Measurements from ENCODE around the gene ZNF182. TPM values are rescaled to one million over a fixed set of nuclear protein-coding genes. Genes with fewer than 3 reads are reported as not detected.
A peak's percentile ranks its signal among the peaks of the same experiment; 100 is the strongest.
"Not testable (repeated sequence)": the region's sequence is repeated elsewhere in the genome, so short reads cannot be mapped to it uniquely, and the experiment has no call there.

ZNF182 gene
- polyA plus RNA-seq, 3 donors = 0.24 to 2.7 (median 0.99) TPM

DNA sequence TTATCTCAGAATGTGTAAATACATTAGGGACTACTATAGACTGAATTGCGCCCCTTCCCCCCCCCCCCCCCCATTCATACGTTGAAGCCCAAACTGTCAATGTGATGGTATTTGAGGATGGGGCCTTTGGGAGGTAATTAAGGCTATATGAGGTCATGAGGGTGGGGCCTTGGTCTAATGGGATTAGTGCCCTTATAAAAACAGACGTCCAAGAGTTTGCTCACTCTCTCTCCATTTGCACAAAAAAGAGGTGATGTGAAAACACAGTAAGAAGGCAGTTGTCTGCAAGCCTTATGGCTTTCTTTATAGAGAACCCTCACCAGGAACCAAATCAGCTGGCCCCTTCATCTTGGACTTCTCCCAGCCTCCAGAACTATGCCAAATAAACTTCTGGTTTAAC, 18.3 kb upstream of the ZNF182 start:
- no peaks in the 10 kb centered on the region for H3K79me2 ChIP-seq (ENCODE audit: insufficient read depth, low read length)
- H3K27me3 ChIP-seq (ENCODE audit: control insufficient read depth in 2 of 2, insufficient read depth in 2 of 2, low read length in 2 of 2) = no peaks in the 10 kb centered on the region
- H4K20me1 ChIP-seq (ENCODE audit: insufficient read depth, low read length) = no peaks in the 10 kb centered on the region
- peak overlapping the region in 1 of 3 experiments; percentile 83 for H3K4me3 ChIP-seq (replicated peaks in 1 of 3; ENCODE audit: low read depth in 2 of 3, low read length in 3 of 3)
- H3K4me1 ChIP-seq (ENCODE audit: control insufficient read depth in 1 of 2, insufficient read depth in 2 of 2, low read length in 2 of 2) = peaks cover 19% of the 10 kb centered on the region in 2 donors
- Mint-ChIP-seq H3K4me3 (no peak overlapping the region), H3K4me1 (peaks cover 15% of the 10 kb centered on the region), H3K27ac (no peak overlapping the region), H3K27me3 (ENCODE audit: low read depth in 3 of 3) (peaks cover 0 to 2% (median 0%) of the 10 kb centered on the region in 3 donors), H3K9me3 (peaks cover 0 to 8% (median 2%) of the 10 kb centered on the region in 7 donors), H3K36me3 (no peaks in the 10 kb centered on the region)
- H3K36me3 ChIP-seq (replicated peaks in 1 of 2; ENCODE audit: control insufficient read depth in 1 of 2, insufficient read depth in 2 of 2, low read length in 2 of 2) = no peaks in the 10 kb centered on the region
- no peak for DNase-seq
- H3K9me3 ChIP-seq (replicated peaks in 1 of 2; ENCODE audit: control insufficient read depth in 1 of 2, insufficient read depth in 1 of 2, low read length in 2 of 2) = no peaks in the 10 kb centered on the region
- H3K4me2 ChIP-seq (replicated peaks; ENCODE audit: extremely low read depth, low read length, poor library complexity, severe bottlenecking) = peak overlapping the region; percentile 52
- H2AFZ ChIP-seq (ENCODE audit: insufficient read depth, low read depth, low read length, poor library complexity, severe bottlenecking) = no peak overlapping the region
- no CpG with 5 or more reads among the region's 3 CpGs for WGBS (ENCODE audit: insufficient coverage)
- TF ChIP-seq CTCF (IDR thresholded peaks at IDR 0.05) = no peak
- no peak overlapping the region for H3K9ac ChIP-seq (ENCODE audit: insufficient read depth, low read length, poor library complexity, severe bottlenecking)
- intact Hi-C loops (cut with micrococcal nuclease) = loop anchor here (5.0 kb wide), 2 partner anchors 185 to 460 kb away; partner anchors contain the start of genes ARAF (in 1 of the 2) and ZNF81 (in 1 of the 2)
- no peak overlapping the region for H3K27ac ChIP-seq (ENCODE audit: low read depth in 1 of 2, low read length in 2 of 2)

DNA sequence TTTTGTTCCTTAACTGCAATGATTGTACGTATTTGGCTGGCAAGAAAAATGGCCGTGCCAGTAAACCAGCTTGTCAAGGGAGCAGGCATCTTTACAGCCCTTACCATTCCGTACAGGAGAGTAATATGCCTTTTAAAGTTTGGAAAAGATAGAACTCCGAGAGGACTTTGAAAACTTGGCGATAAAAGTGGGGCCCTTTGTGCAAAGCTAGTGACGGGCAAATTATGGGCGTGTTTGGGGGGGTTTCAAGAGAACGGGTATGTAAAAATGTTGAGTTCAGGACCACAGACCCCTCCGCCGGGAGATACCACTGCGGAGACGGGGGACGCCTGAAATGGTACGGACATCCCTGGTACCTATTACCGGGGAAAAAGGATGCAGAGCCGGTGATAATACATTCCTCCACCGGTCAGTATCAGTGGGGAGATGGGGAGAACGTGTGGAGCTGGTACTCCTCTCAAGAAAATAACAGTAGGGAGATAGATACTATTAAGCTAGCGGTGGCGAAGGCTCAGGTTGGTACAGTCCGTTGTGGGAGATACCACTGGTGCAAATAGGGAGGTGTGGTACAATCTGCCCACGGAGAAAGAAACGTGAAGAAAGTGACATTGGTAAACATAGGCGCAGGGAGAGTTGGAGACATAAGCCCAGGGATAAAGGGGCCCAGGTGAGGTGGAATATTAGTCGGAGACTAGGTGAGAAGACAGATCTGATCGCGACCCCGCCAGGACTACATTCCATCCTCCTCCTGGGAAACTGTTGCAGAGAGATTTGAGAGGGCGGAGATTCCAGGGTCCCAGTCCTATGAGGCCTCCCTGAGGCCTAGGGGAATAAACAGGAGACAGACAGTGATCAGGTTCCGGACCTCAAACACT, 17.5 kb upstream of the ZNF182 start:
- H3K27me3 ChIP-seq (ENCODE audit: control insufficient read depth in 2 of 2, insufficient read depth in 2 of 2, low read length in 2 of 2) = no peaks in the 10 kb centered on the region
- peak overlapping the region; percentile 66 to 94 for H3K27ac ChIP-seq (ENCODE audit: low read depth in 1 of 2, low read length in 2 of 2)
- Mint-ChIP-seq H3K27ac (peak overlapping the region; percentile 91 to 99 (median 96)), H3K27me3 (ENCODE audit: low read depth in 3 of 3) (peaks cover 0 to 2% (median 0%) of the 10 kb centered on the region in 3 donors), H3K36me3 (no peaks in the 10 kb centered on the region), H3K9me3 (peaks cover 0 to 8% (median 4%) of the 10 kb centered on the region in 7 donors), H3K4me1 (peaks cover 11% of the 10 kb centered on the region), H3K4me3 (peak overlapping the region; percentile 82 to 91)
- no peaks in the 10 kb centered on the region for H3K9me3 ChIP-seq (replicated peaks in 1 of 2; ENCODE audit: control insufficient read depth in 1 of 2, insufficient read depth in 1 of 2, low read length in 2 of 2)
- no peak for TF ChIP-seq CTCF (IDR thresholded peaks at IDR 0.05)
- H2AFZ ChIP-seq (ENCODE audit: insufficient read depth, low read depth, low read length, poor library complexity, severe bottlenecking) = peak overlapping the region; percentile 85
- peaks cover 15 to 16% of the 10 kb centered on the region in 2 donors for H3K4me1 ChIP-seq (ENCODE audit: control insufficient read depth in 1 of 2, insufficient read depth in 2 of 2, low read length in 2 of 2)
- peak overlapping the region; percentile 52 for H3K4me2 ChIP-seq (replicated peaks; ENCODE audit: extremely low read depth, low read length, poor library complexity, severe bottlenecking)
- peak; percentile 53 to 79 (median 72) for DNase-seq
- WGBS (ENCODE audit: insufficient coverage) = 0% methylated on average over 7 of the region's 30 CpGs
- no peaks in the 10 kb centered on the region for H3K79me2 ChIP-seq (ENCODE audit: insufficient read depth, low read length)
- H3K9ac ChIP-seq (ENCODE audit: insufficient read depth, low read length, poor library complexity, severe bottlenecking) = peak overlapping the region; percentile 75
- intact Hi-C loops (cut with micrococcal nuclease) = loop anchor here (5.0 kb wide), 2 partner anchors 184 to 459 kb away; partner anchors contain the start of genes ARAF (in 1 of the 2) and ZNF81 (in 1 of the 2)
- H3K4me3 ChIP-seq (replicated peaks in 1 of 3; ENCODE audit: low read depth in 2 of 3, low read length in 3 of 3) = peak overlapping the region; percentile 80 to 85 (median 83)
- no peaks in the 10 kb centered on the region for H3K36me3 ChIP-seq (replicated peaks in 1 of 2; ENCODE audit: control insufficient read depth in 1 of 2, insufficient read depth in 2 of 2, low read length in 2 of 2)
- no peaks in the 10 kb centered on the region for H4K20me1 ChIP-seq (ENCODE audit: insufficient read depth, low read length)

DNA sequence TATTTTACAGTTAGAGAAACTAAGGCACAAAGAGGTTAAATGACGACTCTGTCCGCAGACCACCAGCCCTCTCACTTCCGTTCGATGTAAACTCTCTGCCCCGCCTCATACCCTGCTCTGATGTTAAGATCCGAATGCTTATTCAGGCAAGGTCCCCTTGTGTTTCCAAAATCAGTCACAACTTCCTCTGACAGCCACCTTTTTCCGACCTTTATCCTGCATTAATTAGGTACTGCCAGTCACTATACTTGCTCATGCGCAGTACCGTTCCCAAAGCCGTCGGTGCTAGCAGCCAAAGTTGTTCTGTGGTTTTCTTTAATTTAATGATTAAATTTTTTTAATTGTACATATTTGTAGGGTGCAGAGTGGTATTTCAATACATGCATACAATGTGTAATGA, 16.7 kb upstream of the ZNF182 start:
- peaks cover 13% of the 10 kb centered on the region in 2 donors for H3K4me1 ChIP-seq (ENCODE audit: control insufficient read depth in 1 of 2, insufficient read depth in 2 of 2, low read length in 2 of 2)
- H3K27me3 ChIP-seq (ENCODE audit: control insufficient read depth in 2 of 2, insufficient read depth in 2 of 2, low read length in 2 of 2); H3K27ac Mint-ChIP-seq; H3K27me3 Mint-ChIP-seq (ENCODE audit: low read depth in 3 of 3); H4K20me1 ChIP-seq (ENCODE audit: insufficient read depth, low read length); H3K36me3 Mint-ChIP-seq; H3K9me3 ChIP-seq (replicated peaks in 1 of 2; ENCODE audit: control insufficient read depth in 1 of 2, insufficient read depth in 1 of 2, low read length in 2 of 2); H3K9ac ChIP-seq (ENCODE audit: insufficient read depth, low read length, poor library complexity, severe bottlenecking); H3K4me1 Mint-ChIP-seq; DNase-seq; H3K9me3 Mint-ChIP-seq; H3K36me3 ChIP-seq (replicated peaks in 1 of 2; ENCODE audit: control insufficient read depth in 1 of 2, insufficient read depth in 2 of 2, low read length in 2 of 2); H3K79me2 ChIP-seq (ENCODE audit: insufficient read depth, low read length): not testable (repeated sequence)
- peak overlapping the region in 1 of 2 donors; percentile 94 for H3K27ac ChIP-seq (ENCODE audit: low read depth in 1 of 2, low read length in 2 of 2)
- intact Hi-C loops (cut with micrococcal nuclease) = loop anchor here (5.0 kb wide), 2 partner anchors 183 to 458 kb away; partner anchors contain the start of genes ARAF (in 1 of the 2) and ZNF81 (in 1 of the 2)
- H3K4me3 Mint-ChIP-seq = peak overlapping the region; percentile 65 to 91
- peak overlapping the region; percentile 85 for H2AFZ ChIP-seq (ENCODE audit: insufficient read depth, low read depth, low read length, poor library complexity, severe bottlenecking)
- peak overlapping the region; percentile 80 to 85 (median 83) for H3K4me3 ChIP-seq (replicated peaks in 1 of 3; ENCODE audit: low read depth in 2 of 3, low read length in 3 of 3)
- WGBS (ENCODE audit: insufficient coverage) = no CpG with 5 or more reads among the region's 11 CpGs
- H3K4me2 ChIP-seq (replicated peaks; ENCODE audit: extremely low read depth, low read length, poor library complexity, severe bottlenecking) = peak overlapping the region; percentile 52

All from CD14-positive monocyte (primary cell).